RKO (cell line): ENCODE results near the gene RBM12.

Experiments used
- DNase-seq: peaks from one replicate; pipeline ENCODE4 v3.0.0-alpha.2; 2016; ENCODE audit warnings: low spot score

Gene RBM12

GRCh38 chr20:35653893-35654292 is 10.8 kb downstream of the RBM12 start:
- no peak for DNase-seq

- no peak for DNase-seq
Measured at GRCh38 chr20:35653430-35653734, 11.3 kb downstream of the RBM12 start.

- DNase-seq, result no peak
Measured at GRCh38 chr20:35652641-35653429, 11.9 kb downstream of the RBM12 start.

GRCh38 chr20:35651958-35652357 is 12.7 kb downstream of the RBM12 start:
- no peak for DNase-seq

GRCh38 chr20:35650632-35651031 is 14.1 kb downstream of the RBM12 start:
- no peak for DNase-seq

DNA sequence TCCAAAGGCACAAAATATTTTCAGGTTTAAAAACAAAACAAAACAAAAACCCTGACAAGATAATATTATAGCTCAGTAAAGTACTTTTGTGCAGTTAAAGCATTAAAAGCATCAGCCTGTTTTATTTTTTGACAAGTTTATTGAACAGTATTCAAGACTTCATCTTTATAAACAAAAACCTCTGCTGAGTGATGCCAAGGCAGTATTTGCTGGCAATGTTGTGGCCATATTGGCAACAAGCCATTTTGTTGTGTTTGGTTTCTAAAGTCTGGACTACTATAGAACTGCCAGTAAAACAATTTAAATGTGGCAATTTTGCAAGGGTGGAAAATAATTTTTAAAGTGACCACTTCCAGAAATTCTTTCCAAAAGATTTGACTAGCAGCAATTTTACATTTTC is 15.9 kb downstream of the RBM12 start:
- no peak for DNase-seq

DNA sequence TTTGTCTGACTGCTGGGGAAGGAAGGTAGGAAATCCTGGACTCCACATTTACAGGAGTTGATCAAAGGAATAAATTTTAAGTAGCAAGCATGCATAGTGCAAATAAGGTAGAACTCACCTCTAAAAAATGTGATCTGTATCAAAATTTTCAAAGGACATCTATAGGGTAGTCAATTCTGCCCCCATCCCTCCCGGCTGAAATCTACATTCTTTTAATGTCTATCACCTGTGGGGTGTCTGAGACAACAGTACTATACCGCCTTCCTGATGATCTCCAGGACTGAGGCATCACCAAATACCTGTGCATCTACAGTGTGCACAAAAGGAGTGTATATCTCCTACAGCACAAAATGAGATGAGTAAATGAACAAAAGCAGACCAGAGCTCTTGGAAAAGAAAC is 19.9 kb downstream of the RBM12 start:
- no peak for DNase-seq

- no peak for DNase-seq
Measured at GRCh38 chr20:35643045-35643444, 21.7 kb downstream of the RBM12 start.

DNA sequence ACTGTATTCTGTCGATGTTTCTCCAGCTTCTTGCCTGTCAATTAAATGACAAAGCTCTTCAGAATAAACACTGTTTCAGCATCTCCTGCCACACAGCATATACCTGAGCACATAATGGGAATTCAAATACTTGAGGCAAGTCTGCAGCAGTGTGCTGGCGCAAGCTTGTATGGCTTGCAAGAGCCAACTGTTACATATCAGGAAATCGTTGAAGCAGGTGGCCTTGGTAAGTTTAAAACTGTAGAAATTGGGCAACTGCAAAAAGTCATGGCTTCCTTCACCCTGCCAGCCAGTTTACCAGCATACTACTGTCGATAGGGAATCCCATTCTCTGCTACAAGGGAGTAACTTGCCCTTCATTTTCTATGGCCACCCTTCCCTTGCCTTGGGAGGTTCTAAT is 23.0 kb downstream of the RBM12 start:
- no peak for DNase-seq

GRCh38 chr20:35640724-35641123 is 24.0 kb downstream of the RBM12 start:
- DNase-seq, result no peak

DNA sequence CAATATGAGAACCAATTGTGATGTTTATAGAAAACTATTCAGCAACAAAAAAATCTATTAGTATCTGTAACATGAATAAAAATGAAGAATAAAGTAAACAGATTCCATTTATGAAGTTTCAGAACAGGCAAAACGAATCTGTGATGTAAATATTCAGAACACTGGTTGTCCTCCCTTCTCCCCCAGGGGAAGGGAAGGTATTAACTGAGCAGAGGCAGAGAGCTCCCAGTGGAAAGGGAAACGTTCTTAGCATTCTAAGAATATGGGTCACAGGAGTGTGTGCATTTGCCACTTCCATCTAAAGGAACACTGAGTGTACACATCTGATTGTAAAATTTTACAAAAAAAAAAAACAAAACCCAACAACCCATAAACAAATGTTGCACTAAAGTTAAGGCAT is 25.9 kb downstream of the RBM12 start:
- DNase-seq, result no peak

DNA sequence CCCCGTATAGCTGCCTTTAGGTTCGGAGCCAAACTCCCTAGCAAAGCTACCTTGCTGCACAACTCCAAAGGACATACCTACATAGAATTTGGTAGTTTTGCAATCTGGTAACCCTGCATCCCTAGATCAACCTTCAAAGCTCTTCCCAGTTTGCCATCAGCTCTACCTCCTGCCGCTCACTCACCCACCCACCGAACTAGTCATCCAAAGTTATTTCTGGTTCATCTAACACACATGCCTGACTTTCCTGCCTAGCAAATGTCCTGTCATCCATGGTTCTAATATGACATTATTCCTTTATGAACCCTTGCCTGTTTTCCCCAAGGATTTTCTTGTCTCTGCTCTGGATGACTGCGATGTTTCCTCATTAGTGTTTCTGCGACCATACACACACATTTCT is 27.4 kb downstream of the RBM12 start:
- no peak for DNase-seq

GRCh38 chr20:35636095-35636494 is 28.6 kb downstream of the RBM12 start:
- no peak for DNase-seq

GRCh38 chr20:35635652-35636051 is 29.0 kb downstream of the RBM12 start:
- DNase-seq, result no peak

DNA sequence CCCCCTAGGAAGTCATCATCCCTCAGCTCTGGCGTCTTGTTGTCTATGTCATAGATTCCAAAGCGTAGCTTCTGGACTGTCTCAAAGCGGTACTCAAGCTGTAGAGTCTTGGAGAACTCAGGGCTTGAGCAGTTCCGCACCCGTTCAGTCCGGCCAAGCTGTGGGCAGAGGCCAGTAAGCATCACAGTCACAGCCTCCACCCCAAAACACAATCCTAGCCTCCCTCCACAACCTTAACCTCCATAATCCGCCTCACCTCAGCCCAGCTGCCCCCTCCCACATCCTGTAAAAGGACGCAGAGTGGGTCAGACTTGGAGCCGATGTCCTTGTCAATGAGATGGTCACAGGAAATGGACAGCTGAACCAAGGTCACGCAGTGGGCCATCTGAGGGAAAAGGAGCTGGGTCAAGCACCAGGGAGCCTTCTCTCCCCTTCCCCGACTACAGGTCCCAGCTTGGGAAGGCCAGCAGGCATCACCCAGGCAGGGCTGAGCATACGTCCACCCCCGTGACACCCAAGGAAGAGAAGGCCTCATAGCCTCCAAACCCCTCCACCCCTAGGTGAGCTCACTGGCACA is 32.1 kb downstream of the RBM12 start:
- no peak for DNase-seq

DNA sequence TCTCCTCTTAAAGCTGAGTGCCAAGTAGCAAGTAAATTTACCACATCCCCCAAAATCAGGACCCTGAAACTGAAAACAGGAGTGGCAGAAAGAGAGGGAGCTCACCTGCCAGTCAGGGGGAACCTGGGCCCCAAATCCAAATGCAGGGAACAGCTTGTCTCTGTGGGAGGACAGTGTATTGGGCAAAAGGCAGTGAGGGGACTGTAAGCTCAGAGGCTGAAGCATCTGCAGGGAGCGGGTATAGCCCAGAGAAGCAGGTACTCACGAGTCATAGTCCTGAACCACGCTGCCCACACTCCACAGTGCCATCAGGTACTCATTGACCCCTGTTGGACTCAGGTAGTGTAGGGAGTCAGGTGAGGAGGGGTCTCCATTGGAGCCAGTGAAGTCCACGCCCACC is 34.1 kb downstream of the RBM12 start:
- DNase-seq, result no peak

GRCh38 chr20:35629427-35630145 is 35.1 kb downstream of the RBM12 start:
- DNase-seq, result no peak

DNA sequence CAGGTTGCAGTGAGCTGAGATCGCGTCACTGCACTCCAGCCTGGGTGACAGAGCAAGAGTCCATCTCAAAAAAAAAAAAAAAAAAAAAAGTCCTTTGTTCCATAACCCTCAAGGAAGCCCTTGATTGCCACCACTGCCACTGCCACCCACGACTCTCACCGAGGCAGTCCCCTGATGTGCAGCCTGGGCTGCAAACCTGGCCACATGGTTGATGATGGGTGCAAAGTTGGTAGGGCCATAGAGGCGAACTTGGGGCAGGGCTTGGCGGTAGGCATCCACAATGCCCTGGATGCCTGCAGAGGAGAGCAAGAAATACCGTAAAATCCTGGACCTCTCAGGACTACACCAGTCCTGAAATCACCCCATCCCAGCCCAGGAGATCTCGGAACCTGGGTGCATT is 37.6 kb downstream of the RBM12 start:
- DNase-seq, result no peak

GRCh38 chr20:35626386-35627001 is 38.2 kb downstream of the RBM12 start:
- no peak for DNase-seq

DNA sequence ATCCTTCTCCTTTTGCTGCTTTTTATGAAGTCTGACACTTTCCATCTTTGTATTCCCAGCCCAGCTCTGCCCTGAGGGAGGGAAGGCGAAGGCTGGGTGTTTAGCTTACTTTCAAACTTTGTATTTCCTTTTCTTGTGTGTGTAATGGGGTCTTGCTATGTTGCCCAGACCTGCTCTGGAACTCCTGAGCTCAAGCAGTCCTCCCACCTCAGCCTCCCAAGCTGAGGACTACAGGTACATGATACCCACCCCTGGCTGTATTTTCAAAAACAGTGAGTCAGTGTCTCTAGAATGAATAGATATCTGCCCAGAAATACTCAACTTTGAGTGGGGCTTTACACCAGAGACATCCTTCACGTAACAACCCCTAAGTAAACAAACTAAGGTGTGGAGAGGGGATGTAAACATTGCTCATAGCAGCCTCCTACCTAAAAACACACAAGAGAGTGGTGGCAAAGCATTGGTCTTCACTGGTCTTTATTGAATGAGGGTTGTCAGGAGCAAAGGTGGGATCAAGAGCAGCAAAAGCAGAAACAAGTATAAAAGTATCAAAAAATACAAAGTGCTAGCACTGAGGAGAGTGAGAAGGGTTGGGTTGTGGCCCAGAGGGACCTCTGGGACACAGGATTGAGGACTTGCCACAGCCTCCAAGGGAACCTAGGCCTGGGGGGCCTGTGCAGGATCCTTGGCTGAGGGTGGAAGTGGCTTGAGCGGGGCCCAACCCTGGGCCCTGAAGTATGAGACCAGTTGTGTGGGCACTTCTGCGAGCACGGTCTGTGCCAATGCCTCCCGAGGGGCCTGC is 38.9 kb downstream of the RBM12 start:
- no peak for DNase-seq

- DNase-seq, result peak; percentile 44
Measured at GRCh38 chr20:35621560-35621946, 43.1 kb downstream of the RBM12 start.

DNA sequence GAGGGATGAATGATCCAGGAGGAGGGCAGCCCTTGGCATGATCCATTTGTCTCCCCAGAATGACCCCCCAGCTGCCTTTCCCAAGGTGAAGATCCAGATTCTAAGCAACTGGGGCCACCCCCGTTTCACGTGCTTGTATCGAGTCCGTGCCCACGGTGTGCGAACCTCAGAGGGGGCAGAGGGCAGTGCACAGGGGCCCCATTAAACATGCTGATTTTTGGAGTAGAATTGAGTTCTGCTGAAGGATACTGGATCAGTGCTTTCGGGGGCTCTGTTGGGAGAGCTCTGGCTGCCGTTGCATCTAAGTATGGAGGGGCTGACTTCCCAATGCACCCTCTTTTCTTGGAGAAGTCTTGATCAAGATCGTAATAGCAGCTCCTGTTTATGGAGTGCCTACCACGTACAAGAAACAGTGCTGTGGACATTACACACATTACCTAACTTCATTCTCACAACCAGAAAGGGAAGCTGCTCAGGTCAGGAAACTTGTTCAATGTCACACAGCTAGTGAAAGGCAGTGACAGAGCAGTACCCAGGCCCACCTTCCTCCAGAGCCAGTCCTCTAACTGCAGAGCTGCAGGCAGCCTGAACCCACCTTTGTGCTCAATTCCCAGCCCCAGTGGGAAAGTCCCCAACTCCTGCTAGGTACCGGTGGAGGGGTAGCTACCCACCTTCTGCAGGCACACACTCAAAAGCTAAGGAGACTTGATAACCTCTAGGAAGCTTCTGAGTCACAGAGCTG is 43.7 kb downstream of the RBM12 start:
- DNase-seq, result no peak
